DLD1 (cell line): ENCODE results near the gene PPP2R2D.

Experiments
- in situ Hi-C: cut with HindIII; loops from 2 replicates; pipeline ENCODE4 v1.10.0; 2017; ENCODE audit warnings: low sequenced_read_pairs

The PPP2R2D gene

DNA sequence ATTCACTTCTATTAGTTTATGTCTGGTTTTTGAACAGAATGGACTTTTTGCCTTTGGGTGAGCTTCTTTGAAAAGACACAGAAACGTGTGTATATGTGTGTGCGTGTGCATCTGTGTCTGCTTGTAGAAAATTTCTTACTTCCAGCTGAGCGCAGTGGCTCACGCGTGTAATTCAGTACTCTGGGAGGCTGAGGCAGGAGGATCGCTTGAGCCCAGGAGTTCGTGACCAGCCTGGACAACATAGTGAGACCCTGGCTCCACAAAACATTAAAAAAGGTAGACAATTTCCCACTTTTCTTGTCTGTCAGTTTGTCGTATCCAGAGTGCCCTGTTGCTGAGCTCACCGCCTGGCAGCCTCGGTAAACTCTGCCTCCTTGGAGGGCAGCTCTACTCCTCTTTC lies 25.4 kb downstream of the PPP2R2D start:
- in situ Hi-C loops = no loop called here

DNA sequence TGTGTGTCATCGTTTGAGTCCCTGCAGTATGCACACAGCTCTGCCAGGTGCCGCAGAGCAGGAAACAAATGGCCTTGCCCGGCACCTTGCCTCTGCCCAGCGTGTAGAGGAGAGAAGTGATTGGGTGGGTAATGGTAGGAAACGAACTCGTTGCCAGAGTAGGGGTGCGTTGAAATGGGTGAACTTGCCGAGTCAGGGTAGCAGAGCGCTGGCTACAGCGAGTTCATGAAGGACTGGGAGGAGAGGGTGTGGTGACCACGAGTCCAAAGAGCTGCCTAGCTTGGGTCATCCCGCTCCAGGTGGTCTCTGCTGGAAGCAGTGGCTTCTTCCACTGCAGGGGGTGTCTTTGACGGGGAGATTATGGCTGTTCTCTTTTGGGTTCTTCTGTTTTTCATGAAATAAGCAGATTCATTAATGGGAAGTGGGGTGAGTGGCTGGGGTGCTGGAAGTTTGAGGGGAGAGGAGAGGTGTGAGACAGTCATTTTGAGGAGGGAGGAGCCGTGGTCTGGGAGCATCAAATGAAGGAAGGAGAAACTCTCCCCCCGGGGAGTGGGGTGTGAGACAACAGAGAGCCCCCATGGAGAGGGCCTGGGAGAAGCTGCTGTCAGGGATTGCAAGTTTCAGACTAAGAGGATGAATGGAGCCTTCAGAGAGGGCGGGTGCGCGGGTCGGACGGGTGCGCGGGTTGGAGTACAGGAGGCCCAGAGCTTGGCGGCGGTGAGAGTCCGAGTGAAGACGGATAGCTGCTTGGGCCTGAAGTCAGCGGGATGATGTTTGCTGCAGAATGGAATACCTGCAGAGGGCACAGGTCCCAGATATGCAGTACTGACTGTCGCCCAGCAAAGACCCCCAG lies 26.2 kb downstream of the PPP2R2D start:
- in situ Hi-C loops = no loop called here

DNA sequence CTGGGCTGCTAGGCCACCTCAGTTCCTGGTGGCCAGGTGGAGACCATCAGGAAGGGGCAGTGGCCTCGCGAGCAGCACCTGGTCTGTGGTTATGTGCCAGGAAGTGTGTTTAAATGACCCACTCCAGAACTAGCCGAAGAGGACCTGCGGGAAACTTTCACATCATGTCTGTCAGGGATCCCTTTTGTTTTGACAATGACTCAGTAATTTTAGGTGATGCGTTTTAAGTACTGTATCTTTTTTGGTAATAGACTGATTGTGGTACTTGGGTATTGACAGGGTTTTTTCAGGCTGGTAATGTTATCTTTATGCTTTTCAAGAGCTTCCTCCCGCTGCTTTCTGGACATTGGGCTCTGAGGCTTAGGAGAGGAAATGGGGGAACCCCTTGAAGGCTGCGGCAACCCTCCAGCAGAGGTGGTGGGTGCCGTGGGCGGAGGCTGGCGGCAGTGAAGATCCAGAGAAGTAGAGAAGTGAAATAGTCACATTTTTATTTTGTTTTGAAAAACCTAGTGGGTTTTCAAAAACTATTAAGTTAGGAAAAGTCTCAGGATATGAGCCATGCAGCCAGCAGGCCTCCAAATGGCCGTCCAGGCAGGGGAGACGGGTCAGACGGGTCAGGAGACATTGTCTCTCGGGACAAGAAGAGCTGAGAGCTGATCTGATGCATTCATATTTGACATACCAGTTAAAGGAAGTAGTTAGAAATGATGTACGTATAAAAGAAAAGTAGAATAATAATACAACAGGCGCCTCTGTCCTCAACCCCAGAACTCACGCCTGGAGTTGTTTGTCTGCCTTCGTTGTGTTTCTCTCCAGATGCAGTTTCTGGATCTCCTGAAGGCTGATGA lies 27.7 kb downstream of the PPP2R2D start:
- in situ Hi-C loops = no loop called here

GRCh38 chr10:131929122-131929845 lies 28.5 kb downstream of the PPP2R2D start:
- in situ Hi-C loops = no loop called here

GRCh38 chr10:131930150-131930549 lies 29.3 kb downstream of the PPP2R2D start:
- in situ Hi-C loops = no loop called here

DNA sequence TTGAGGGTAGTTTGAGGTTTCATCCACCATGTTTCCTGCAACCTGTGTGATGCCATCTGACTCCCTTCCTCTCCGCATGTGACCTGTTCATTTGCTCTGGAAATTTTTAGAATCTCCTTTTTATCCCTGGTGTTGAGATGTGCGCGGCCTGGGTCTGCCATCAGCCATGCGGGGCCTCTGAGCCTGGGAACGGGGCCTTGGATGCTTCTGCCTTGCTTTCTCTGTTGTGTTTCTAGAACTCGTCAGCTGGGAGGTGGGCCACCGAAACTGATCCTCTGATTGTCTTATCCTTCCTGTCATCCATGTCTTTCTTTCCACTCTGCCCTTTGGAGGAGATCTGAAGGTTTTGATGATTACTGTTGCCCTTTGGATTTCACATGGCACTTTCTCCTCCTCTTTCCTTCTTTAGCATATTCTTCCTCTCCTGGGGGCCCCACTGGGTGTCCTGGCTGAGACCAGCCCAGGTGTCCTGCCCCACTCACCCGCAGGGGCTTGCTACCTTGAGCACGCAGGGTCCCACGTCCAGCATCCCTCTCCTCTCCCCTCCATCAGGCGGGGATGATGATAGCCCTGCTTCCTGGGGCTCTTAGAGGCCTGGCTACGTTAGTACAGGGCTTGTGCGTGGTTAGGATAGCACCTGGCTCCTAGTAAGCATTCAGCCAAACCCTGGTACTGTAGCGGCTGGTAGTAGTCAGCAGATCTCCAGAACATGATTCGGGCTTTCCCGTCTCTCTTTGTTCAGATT lies 29.9 kb downstream of the PPP2R2D start:
- in situ Hi-C loops = no loop called here

GRCh38 chr10:131931981-131932380 lies 31.2 kb downstream of the PPP2R2D start:
- in situ Hi-C loops = no loop called here

DNA sequence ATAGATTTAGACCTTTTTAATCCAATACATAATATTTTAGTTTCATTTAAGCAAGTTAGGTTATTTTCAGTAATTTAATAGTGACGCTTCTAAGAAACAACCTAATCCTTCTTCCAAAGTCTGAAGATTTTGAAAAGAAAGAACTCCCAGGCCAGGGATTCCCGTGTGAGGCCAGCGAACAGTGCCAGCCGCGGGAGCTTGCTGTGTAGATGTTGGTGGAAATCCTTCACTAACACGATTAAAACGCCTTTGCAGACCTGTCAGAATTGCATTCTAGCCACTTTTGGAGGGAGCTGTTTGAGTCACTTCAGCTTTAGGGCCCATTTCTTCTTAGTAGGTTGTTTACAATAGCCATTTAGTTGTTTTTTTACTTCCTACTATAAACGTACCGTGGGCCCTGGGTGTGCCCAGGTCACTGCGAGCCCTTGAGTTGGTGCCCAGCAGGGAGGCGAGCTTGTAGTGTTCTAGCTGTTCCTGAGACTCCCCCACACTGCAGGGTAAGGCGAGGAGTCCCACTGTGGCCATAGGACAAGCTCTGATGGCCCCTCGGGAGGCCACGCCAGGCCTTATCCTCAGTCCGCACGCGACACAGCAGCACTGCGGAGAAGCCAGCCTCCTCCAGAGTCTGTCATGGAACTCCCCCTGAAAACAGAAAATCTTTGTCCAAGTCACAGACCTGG lies 32.3 kb downstream of the PPP2R2D start:
- in situ Hi-C loops = no loop called here

DNA sequence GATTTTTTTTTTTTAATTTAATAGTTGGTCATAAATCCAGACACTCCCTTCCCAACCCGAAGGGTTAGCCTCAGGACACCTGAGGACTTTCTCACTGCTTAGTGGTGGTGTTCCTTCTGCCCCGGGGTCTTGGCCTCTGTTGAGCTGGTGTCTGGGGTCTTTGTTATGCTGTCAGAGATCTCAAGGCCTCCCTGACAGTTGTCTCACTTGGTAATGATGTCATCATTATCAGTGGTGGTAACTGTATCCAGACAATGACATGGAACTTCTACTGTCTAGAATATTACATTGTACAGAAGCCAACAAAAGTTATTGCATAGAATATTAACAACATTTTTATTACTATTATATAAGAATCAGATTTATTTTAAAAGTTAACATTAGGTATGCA lies 32.9 kb downstream of the PPP2R2D start:
- in situ Hi-C loops = no loop called here

- in situ Hi-C loops = no loop called here
Observed at GRCh38 chr10:131934769-131935168, 34.0 kb downstream of the PPP2R2D start.

DNA sequence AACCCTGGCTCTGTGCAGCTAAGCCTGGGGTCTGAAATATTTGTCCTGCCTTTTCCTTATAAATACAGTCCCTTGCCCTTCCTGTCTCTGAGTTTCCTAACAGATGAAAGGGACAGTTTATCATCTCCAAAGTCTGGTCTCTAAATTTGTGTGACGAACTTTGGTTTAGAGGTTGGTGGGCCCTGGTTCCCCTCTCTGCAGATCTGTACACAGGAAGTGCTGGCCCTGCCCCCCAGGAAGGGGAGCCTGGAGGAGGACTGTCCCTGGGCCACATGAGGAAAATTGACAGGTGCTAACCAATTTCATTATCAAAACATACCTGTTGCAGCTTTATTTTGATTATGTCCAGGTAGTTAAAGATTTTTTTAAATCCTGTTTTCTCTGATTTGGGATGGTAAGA lies 34.5 kb downstream of the PPP2R2D start:
- in situ Hi-C loops = no loop called here

DNA sequence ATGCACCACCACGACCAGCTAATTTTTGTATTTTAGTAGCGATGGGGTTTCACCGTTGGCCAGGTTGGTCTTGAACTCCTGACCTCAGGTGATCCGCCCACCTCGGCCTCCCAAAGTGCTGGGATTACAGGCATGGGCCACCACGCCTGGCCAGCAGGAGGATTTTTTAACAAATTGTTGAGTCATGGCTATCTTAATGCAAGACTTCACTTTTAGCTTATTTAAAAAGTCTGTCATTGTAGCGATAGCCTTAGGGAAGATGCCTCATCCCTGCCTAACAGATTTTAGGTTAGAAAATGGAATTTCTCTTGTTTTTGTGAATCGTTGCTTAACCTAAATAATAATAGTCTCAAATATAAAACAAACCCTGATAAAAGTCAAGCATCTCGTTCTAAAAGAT lies 35.5 kb downstream of the PPP2R2D start:
- in situ Hi-C loops = no loop called here

DNA sequence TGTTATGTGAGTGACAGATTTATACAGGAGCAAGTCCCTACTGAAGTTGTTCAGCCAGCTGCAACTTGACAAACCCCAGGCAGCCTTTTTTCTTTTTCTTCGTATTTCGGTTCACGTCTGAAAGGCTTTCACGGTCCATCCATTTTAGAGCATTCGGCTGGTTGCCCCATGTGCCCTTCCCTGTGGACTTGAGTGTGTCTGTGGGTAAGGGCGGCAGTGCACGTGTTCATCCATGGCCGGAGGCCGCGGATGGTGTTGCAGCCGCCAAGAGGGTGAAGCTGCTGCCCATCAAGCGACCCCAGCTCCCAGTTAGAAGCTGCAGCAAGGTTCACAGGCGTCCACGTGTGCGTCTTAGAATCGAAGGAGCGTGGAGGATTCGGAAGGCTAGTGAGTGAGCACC lies 35.9 kb downstream of the PPP2R2D start:
- in situ Hi-C loops = no loop called here

- in situ Hi-C loops = no loop called here
Observed at GRCh38 chr10:131937836-131938235, 37.0 kb downstream of the PPP2R2D start.

- in situ Hi-C loops = no loop called here
Observed at GRCh38 chr10:131938681-131939080, 37.9 kb downstream of the PPP2R2D start.

DNA sequence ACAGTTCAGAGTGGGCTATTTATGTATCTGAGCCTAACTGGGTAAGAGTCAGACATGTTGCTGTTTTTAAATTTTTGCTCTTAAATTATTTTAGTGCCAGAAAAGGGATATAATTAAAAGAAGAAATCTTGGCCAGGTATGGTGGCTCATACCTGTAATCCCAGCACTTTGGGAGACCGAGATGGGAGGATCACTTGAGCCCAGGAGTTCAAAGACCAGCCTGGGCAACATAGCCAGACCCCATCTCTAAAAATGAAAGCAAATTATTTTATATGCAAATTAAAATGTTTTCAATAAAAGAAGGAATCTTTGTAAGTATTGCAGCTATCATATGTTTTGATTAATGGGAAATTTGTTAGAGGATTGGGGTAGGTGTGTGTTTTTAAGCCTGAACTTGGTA lies 41.6 kb downstream of the PPP2R2D start:
- in situ Hi-C loops = no loop called here

DNA sequence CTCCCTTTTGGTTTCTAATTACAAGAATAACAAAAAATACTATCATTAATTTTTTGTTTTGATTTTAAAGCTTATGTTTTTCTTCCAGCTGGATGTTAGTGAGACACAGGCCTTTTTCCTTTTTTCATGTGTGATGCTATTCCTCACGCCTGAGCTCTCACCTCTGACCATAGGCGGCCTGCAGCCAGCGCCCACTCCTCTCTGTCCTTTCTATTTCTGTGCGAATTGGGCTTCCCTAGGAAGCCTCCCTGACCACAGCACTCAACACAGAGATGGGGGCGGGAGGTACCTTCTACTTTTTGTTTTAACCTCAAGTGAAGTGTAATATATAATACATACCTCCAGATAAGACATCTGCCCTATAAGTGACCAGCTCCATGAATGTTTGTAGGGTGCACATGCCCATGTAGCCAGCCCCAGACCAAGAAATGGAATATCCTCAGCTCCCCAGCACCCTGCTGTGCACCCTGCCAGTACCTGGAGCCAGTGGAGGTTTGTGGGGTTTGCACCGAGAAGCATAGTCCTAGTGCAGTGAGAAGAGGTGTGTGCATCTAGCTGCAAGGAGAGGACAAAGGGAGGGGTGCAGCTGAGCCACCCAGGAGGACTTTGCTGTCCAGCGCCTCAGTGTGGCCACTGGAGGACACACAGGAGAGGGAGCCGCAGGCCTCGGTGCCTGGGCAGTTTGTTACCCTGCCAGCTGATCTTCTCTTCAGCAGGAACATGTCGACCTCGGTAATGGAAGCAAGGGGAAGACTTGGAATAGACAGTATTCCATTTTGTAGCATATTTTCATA lies 42.4 kb downstream of the PPP2R2D start:
- in situ Hi-C loops = no loop called here

GRCh38 chr10:131944412-131944811 lies 43.6 kb downstream of the PPP2R2D start:
- in situ Hi-C loops = no loop called here

DNA sequence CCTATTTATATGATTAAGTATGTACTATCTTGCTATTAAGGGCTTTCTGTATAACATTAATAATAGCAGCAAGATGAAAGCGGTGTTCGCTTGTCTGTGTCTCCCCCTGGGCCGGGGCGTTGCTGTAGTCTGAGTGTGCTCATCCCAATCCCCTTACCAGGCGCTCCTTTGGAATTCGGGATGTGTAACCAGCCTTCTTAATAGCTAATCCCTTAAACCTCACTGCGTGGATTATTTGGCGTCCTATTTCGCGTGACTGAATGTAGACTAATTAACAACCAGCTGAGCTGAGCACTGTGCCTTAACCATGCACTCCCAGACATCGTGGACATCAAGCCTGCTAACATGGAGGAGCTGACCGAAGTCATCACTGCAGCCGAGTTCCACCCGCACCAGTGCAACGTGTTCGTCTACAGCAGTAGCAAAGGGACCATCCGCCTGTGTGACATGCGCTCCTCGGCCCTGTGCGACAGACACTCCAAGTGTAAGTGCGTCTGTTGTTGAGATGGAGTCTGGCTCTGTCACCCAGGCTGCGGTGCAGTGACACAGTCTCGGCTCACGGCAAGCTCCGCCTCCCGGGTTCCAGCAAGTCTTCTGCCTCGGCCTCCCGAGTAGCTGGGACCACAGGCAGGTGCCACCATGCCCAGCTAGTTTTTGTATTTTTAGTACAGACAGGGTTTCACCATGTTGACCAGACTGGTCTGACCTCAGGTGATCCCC lies 44.3 kb downstream of the PPP2R2D start:
- in situ Hi-C loops = no loop called here
